GM21723 (cell line): ENCODE results near the gene MAP3K12.
"Not testable (repeated sequence)": the region's sequence is repeated elsewhere in the genome, so short reads cannot be mapped to it uniquely, and the experiment has no call there.

Experiments
- ATAC-seq: cut with Tn5 transposase; IDR thresholded peaks from one replicate; pipeline ENCODE4 v1.9.1; 2021; ENCODE audit warnings: mild to moderate bottlenecking, moderate library complexity; ENCODE audit not compliant: unreplicated experiment

Gene MAP3K12

DNA sequence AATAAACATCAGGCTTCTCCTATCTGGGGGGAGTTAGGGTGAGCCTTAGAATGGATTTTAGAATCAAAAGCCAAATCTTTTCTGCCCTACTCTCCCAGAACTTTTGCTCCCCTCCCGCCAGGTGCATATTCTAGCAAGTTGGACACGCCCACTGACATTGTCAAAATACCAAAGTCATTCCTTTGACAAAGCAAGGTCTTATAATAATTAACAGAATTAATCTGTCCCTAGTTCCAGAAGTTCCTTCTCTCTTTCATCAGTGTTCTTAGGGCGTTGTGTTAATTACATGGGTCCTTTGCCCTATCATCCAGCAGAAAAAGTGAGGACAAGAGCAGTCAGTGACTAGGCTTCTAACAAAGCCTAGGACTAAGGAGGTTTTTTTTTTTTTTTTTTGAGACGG is 55.3 kb downstream of the MAP3K12 start:
- ATAC-seq: no peak

DNA sequence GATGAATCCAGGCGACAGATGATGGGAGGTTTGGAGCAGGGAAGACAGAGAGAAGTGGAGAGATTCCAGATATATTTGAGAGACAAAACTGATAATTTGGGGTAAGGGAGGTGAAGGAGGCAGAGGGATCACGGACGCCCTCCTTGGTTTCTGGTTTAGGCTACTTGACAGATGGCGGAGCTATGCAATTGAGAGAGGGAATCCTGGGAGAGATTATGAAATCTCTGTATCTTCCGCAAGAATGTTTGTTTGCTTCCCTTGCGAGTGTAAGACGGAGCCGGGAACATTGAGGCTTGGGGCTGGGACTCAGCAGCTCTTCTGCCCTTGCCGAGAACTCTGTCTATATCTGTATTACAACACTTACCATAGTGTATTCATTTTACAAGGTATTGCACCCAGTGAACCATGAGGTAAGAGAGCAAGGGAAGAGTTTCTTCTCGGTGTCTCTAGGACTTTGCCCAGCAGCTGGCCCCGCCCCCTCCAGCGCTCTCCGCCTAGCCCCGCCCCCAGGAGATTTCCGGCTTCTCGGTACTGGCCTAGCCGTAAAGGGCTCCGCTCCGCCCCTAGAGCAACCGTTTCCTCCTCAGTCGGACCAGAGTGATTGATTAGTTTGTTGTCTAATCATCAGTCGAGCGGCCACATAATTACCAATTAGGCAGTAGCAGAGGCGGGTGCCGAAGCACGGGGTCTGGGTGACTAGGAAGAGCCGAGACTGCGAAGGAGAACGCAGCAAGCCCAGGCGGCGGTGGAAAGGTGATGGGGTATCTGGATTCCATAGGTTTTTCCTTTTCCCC is 58.0 kb downstream of the MAP3K12 start, which contains the start of gene PRR13:
Gene PRR13, plus strand, starts transcription at position 695 of the 794 bp plus-strand sequence. CDS start 981 bp downstream, outside the sequence.
- ATAC-seq: peak; percentile 96

DNA sequence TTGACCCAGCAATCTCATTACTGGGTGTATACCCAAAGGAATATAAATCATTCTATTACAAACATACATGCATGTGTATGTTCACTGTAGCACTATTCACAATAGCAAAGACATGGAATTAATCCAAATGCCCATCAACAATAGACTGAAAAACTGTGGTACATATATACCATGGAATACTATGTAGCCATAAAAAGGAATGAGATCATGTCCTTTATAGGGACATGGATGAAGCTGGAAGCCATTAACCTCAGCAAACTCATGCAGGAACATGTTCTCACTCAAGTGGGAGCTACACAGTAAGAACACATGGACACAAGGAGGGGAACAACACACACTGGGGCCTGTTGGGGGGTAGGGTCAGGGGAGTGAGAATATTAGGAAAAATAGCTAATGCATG is 59.7 kb downstream of the MAP3K12 start:
- ATAC-seq: not testable (repeated sequence)

DNA sequence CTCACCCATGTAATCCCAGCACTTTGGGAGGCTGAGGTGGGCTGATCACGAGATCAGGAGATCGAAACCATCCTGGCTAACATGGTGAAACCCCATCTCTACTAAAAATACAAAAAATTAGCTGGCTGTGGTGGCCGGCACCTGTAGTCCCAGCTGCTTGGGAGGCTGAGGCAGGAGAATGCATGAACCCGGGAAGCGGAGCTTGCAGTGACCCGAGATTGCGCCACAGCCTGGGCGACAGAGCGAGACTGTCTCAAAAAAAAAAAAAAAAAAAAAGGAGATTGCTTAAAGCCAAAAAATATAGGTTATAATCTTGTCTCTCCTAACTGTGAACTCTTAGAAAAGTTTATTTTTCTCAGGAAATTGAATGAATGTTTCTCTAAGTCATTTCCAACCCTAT is 63.9 kb downstream of the MAP3K12 start:
- not testable (repeated sequence) for ATAC-seq

DNA sequence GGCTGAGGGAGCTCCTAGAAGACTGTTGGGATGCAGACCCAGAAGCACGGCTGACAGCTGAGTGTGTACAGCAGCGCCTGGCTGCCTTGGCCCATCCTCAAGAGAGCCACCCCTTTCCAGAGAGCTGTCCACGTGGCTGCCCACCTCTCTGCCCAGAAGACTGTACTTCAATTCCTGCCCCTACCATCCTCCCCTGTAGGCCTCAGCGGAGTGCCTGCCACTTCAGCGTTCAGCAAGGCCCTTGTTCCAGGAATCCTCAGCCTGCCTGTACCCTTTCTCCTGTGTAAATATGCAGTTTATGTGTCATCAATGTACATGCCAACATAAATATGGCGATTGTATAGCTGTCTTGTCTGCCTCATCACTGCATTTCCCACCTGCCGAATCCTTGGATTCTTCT is 68.1 kb downstream of the MAP3K12 start:
- ATAC-seq: no peak

DNA sequence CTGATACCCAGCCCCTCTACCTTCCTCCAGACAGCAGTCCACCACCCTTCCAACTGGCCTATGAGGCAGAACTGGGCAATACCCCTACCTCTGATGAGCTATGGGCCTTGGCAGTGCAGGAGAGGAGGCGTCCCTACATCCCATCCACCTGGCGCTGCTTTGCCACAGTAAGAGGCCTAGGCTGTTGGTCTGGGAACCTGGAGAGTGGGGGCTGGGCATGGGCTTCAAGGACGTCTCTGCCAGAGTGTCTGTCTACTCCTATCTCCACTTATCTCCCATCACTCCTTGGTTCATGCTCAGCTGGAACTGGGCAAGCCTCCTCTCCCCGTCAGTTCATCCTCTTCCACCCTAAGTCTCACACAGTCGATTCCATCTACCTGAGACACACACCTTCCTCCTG is 69.1 kb downstream of the MAP3K12 start:
- ATAC-seq: no peak
